CD4-positive, alpha-beta memory T cell (primary cell): Measurements from ENCODE around the gene IKZF1. TPM values are rescaled to one million over a fixed set of nuclear protein-coding genes. Genes with fewer than 3 reads are reported as not detected.

Experiments used
- CTCF ChIA-PET: fragments of 350-600 bp; sonication (Branson Sonifier 250); formaldehyde crosslinking; loops from one replicate; lab custom pipeline; 2021; ENCODE audit warnings: inconsistent platforms; ENCODE audit not compliant: partially characterized antibody; lab: Charles Lee
- POLR2A ChIA-PET: fragments of 350-600 bp; sonication (Branson Sonifier 250); formaldehyde crosslinking; loops from one replicate; lab custom pipeline; 2021; ENCODE audit not compliant: partially characterized antibody; lab: Charles Lee
- DNase-seq, 5 donors: peaks; one replicate each; pipeline versions ENCODE4 v3.0.0 to v3.0.0-alpha.2; 2020 to 2022; ENCODE audit warnings: mixed read lengths in 1 of 5
- H3K27ac ChIP-seq: one replicate; pipeline ENCODE4 v1.7.0; 2013; ENCODE audit warnings: low read depth, low read length
- H3K27me3 ChIP-seq: 2 replicates; pipeline ENCODE4 v1.7.0; 2013; ENCODE audit warnings: mild to moderate bottlenecking, low read length, moderate library complexity; ENCODE audit not compliant: insufficient read depth
- H3K36me3 ChIP-seq: 2 replicates; pipeline ENCODE4 v1.7.0; 2013; ENCODE audit warnings: mild to moderate bottlenecking, low read length, moderate library complexity; ENCODE audit not compliant: insufficient read depth
- H3K4me1 ChIP-seq: 2 replicates; pipeline ENCODE4 v1.7.0; 2013; ENCODE audit warnings: mild to moderate bottlenecking, low read length, moderate library complexity; ENCODE audit not compliant: insufficient read depth
- H3K4me3 ChIP-seq, 2 donors: one replicate each; pipeline ENCODE4 v1.7.0; 2013; ENCODE audit warnings: low read length in 2 of 2, mild to moderate bottlenecking in 1 of 2
- H3K9me3 ChIP-seq, 2 donors: one replicate each; pipeline ENCODE4 v1.7.0; 2013; ENCODE audit warnings: low read length in 2 of 2, control low read depth in 1 of 2; ENCODE audit not compliant: control insufficient read depth in 1 of 2
- H3K27ac Mint-ChIP-seq, 7 donors: one replicate each; pipeline ENCODE4 v1.8.0; 2020 to 2021; ENCODE audit warnings: mixed read lengths in 7 of 7, mild to moderate bottlenecking in 6 of 7, inconsistent platforms in 3 of 7, moderate library complexity in 3 of 7
- H3K27me3 Mint-ChIP-seq, 2 donors: one replicate each; pipeline ENCODE4 v1.8.0; 2020 to 2021; ENCODE audit warnings: mixed read lengths in 2 of 2
- H3K36me3 Mint-ChIP-seq, 2 donors: one replicate each; pipeline ENCODE4 v1.8.0; 2020 to 2021; ENCODE audit warnings: mixed read lengths in 2 of 2, inconsistent platforms in 1 of 2, mild to moderate bottlenecking in 1 of 2
- H3K4me1 Mint-ChIP-seq, 4 donors: one replicate each; pipeline ENCODE4 v1.8.0; 2020 to 2021; ENCODE audit warnings: mixed read lengths in 4 of 4, mild to moderate bottlenecking in 1 of 4
- H3K4me3 Mint-ChIP-seq, 8 donors: one replicate each; pipeline ENCODE4 v1.8.0; 2020 to 2021; ENCODE audit warnings: mixed read lengths in 8 of 8, mild to moderate bottlenecking in 7 of 8, moderate library complexity in 6 of 8, inconsistent platforms in 3 of 8
- H3K9me3 Mint-ChIP-seq, 8 donors: one replicate each; pipeline ENCODE4 v1.8.0; 2020 to 2021; ENCODE audit warnings: mixed read lengths in 8 of 8, mild to moderate bottlenecking in 5 of 8, inconsistent platforms in 3 of 8, moderate library complexity in 1 of 8
- intact Hi-C: fragments of 100-400 bp; cut with micrococcal nuclease; formaldehyde crosslinking; loops from one replicate; pipeline ENCODE4 v1.15.1; 2023
- polyA plus RNA-seq, 2 donors: library from polyadenylated mRNA; unstranded; fragments of 300-500 nt; fragmentation: Illumina TruSeq; gene quantifications; one replicate each; pipeline ENCODE4 v1.2.3, GENCODE V29; 2021
- total RNA-seq, 2 experiments: library from RNA; stranded (reverse); gene quantifications; one replicate each; pipeline ENCODE4 v1.2.3, GENCODE V29; 2021

Gene IKZF1
- total and polyA plus RNA-seq, 4 experiments from 2014 or later, result 116 to 479 (median 381) TPM

DNA sequence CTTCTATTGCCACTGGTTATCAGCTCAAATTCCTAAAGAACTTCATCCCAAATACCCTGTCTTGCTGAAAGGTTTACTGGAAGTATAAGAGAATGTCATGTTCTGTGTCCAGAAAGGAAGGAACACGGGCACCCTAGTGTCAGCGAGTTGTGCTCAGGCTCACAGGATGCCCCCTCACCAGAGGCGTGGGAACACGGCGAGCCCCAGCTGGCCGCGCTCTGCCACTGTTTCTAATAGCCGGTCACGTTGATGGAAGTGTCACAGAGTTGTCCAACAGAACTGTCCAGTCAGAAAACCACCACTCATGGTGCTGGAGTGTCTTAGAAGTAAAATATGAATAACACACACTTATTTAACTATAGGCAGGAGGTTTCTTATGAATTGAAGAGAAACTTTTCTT lies 72.8 kb downstream of the IKZF1 start:
- no peak for DNase-seq
- peaks cover 0 to 1% (median 0%) of the 10 kb centered on the region in 8 donors for H3K9me3 Mint-ChIP-seq
- peaks cover 68 to 99% (median 88%) of the 10 kb centered on the region in 4 donors for H3K4me1 Mint-ChIP-seq
- H3K4me3 ChIP-seq, result no peak overlapping the region
- H3K4me3 Mint-ChIP-seq, result peak overlapping the region in 1 of 8 donors; percentile 33
- peaks cover 95% of the 10 kb centered on the region for H3K4me1 ChIP-seq
- H3K27me3 Mint-ChIP-seq, result no peaks in the 10 kb centered on the region
- peak overlapping the region in 5 of 7 donors; percentile 74 to 87 (median 83) for H3K27ac Mint-ChIP-seq
- H3K27me3 ChIP-seq, result no peaks in the 10 kb centered on the region
- H3K36me3 ChIP-seq, result peaks cover 73% of the 10 kb centered on the region
- ChIA-PET POLR2A (interaction anchor here (1.0 to 2.7 kb wide), 5 partner anchors 10 to 170 kb away, joined by 3 to 11 read pairs (median 5); no protein-coding TSS in a partner anchor), CTCF (interaction anchor here (1.1 to 21.0 kb wide), 7 partner anchors 9 to 285 kb away, joined by 3 to 424 read pairs (median 4); partner anchors contain the start of gene ZPBP)
- peak overlapping the region; percentile 21 for H3K27ac ChIP-seq
- H3K36me3 Mint-ChIP-seq, result peaks cover 75 to 99% of the 10 kb centered on the region in 2 donors
- H3K9me3 ChIP-seq, result no peaks in the 10 kb centered on the region
- intact Hi-C loops, result no loop called here

DNA sequence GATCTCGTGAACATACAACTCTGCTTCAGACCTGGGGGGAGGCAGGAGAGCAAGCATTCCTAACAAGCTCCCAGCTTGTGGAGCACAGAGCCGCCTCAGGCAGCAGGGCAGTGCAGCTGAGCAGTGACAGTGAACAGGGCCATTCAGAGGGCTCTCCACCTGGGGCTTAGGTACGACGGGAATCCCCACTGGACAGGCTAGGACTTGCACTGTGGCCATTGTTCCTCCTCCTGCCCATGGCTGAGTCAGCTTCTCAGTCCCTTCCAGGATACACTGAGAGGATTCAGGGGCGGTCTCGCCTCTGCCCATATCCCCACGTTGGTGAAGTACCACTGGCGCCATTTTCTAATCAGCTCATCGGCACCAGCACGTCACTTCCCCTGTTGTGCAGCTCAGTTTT lies 74.6 kb downstream of the IKZF1 start:
- DNase-seq, result no peak
- POLR2A ChIA-PET, result interaction anchor here (0.7 to 4.2 kb wide), 4 partner anchors 14 to 74 kb away, joined by 3 to 22 read pairs (median 4); partner anchors contain the start of gene IKZF1
- H3K36me3 ChIP-seq, result peaks cover 76% of the 10 kb centered on the region
- Mint-ChIP-seq H3K4me3 (peak overlapping the region in 4 of 8 donors; percentile 17 to 46 (median 24)), H3K9me3 (peaks cover 0 to 1% (median 0%) of the 10 kb centered on the region in 8 donors), H3K27me3 (no peaks in the 10 kb centered on the region), H3K36me3 (peaks cover 83 to 98% of the 10 kb centered on the region in 2 donors), H3K27ac (peak overlapping the region in 6 of 7 donors; percentile 77 to 89 (median 87)), H3K4me1 (peaks cover 66 to 99% (median 86%) of the 10 kb centered on the region in 4 donors)
- no peaks in the 10 kb centered on the region for H3K27me3 ChIP-seq
- intact Hi-C loops, result loop anchor here (2.0 kb wide), 1 partner anchor 14 kb away; no protein-coding TSS in a partner anchor
- H3K4me3 ChIP-seq, result no peak overlapping the region
- CTCF ChIA-PET, result interaction anchor here (1.0 to 2.6 kb wide), 5 partner anchors 10 to 286 kb away, joined by 3 to 14 read pairs (median 5); partner anchors contain the start of gene ZPBP
- H3K27ac ChIP-seq, result peak overlapping the region; percentile 18
- peaks cover 94% of the 10 kb centered on the region for H3K4me1 ChIP-seq
- H3K9me3 ChIP-seq, result no peaks in the 10 kb centered on the region

DNA sequence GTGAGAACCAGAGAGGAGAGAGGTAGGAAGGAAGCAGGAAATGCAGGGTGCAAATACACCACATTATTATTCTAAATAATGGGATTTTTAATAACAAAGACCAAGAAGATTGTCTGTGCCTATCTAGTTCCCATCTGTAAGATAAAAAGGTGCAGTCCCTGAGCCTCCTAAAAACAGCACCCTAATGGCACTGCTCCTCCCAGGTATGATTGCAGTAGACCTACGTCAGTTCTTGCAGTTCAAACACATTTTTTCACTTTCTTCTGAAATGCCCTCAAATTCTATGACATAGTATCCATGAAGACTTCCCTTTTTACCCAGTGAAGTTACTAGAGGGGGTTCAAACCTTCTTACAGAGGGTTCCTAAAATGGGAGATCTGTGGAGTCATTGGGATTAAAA lies 75.0 kb downstream of the IKZF1 start:
- Mint-ChIP-seq H3K36me3 (peaks cover 84 to 98% of the 10 kb centered on the region in 2 donors), H3K4me3 (peak overlapping the region in 3 of 8 donors; percentile 12 to 46 (median 26)), H3K27me3 (no peaks in the 10 kb centered on the region), H3K27ac (peak overlapping the region in 6 of 7 donors; percentile 77 to 89 (median 86)), H3K4me1 (peaks cover 65 to 99% (median 85%) of the 10 kb centered on the region in 4 donors), H3K9me3 (peaks cover 0 to 1% (median 0%) of the 10 kb centered on the region in 8 donors)
- POLR2A ChIA-PET, result interaction anchor here (0.7 to 4.2 kb wide), 4 partner anchors 14 to 72 kb away, joined by 3 to 22 read pairs (median 4); no protein-coding TSS in a partner anchor
- no peaks in the 10 kb centered on the region for H3K9me3 ChIP-seq
- peaks cover 79% of the 10 kb centered on the region for H3K36me3 ChIP-seq
- no peaks in the 10 kb centered on the region for H3K27me3 ChIP-seq
- peaks cover 94% of the 10 kb centered on the region for H3K4me1 ChIP-seq
- DNase-seq, result no peak
- CTCF ChIA-PET, result interaction anchor here (1.4 to 2.6 kb wide), 3 partner anchors 11 to 174 kb away, joined by 5 to 14 read pairs (median 11); no protein-coding TSS in a partner anchor
- H3K27ac ChIP-seq, result peak overlapping the region; percentile 18
- no peak overlapping the region for H3K4me3 ChIP-seq
- intact Hi-C loops, result loop anchor here (2.0 kb wide), 1 partner anchor 13 kb away; no protein-coding TSS in a partner anchor

DNA sequence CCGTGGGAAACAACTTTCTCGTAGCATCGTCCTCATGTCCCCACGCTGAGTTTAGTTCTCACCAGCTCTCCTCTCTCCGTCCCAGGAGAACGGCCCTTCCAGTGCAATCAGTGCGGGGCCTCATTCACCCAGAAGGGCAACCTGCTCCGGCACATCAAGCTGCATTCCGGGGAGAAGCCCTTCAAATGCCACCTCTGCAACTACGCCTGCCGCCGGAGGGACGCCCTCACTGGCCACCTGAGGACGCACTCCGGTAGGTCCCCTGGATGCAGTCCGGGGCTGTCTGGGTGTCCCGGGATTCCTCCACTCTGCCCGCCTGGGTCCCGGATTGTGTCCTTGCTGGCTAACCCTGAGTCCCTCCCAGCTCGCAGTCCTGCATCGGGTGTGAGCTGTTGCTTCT lies 77.9 kb downstream of the IKZF1 start:
- Mint-ChIP-seq H3K4me3 (no peak overlapping the region), H3K4me1 (peaks cover 58 to 87% (median 76%) of the 10 kb centered on the region in 4 donors), H3K27ac (peak overlapping the region in 4 of 7 donors; percentile 43 to 84 (median 66)), H3K36me3 (peaks cover 77 to 96% of the 10 kb centered on the region in 2 donors), H3K9me3 (peaks cover 0 to 1% (median 0%) of the 10 kb centered on the region in 8 donors), H3K27me3 (no peaks in the 10 kb centered on the region)
- Histone ChIP-seq H3K27me3 (no peaks in the 10 kb centered on the region), H3K9me3 (no peaks in the 10 kb centered on the region), H3K4me3 (no peak overlapping the region), H3K36me3 (peaks cover 84% of the 10 kb centered on the region), H3K4me1 (peaks cover 84% of the 10 kb centered on the region), H3K27ac (no peak overlapping the region)
- no peak for DNase-seq
- CTCF ChIA-PET, result interaction anchor here (1.0 to 1.1 kb wide), 2 partner anchors 72 to 177 kb away, joined by 3 to 4 read pairs; no protein-coding TSS in a partner anchor
- intact Hi-C loops, result no loop called here
- POLR2A ChIA-PET, result interaction anchor here (0.8 to 4.2 kb wide), 5 partner anchors 9 to 162 kb away, joined by 3 to 22 read pairs (median 3); no protein-coding TSS in a partner anchor

DNA sequence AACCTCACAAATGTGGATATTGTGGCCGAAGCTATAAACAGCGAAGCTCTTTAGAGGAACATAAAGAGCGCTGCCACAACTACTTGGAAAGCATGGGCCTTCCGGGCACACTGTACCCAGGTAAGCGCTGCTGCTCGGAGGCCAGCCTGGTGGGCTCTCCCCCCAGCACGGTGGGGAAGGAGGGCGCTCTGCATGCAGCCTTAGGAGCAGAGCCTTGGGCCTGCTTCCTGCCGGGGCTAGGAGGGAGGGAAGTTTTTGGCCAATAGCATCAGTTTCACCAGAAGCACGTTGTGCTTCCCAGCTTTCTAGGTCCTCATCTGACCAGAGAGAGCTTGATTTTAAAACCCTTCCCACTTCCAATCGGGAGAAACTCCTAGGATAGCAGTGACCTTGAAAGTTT lies 82.8 kb downstream of the IKZF1 start:
- Mint-ChIP-seq H3K36me3 (peaks cover 79 to 93% of the 10 kb centered on the region in 2 donors), H3K9me3 (peaks cover 0 to 3% (median 0%) of the 10 kb centered on the region in 8 donors), H3K4me1 (peaks cover 60 to 85% (median 75%) of the 10 kb centered on the region in 4 donors), H3K4me3 (peak overlapping the region in 1 of 8 donors; percentile 41), H3K27me3 (no peaks in the 10 kb centered on the region), H3K27ac (peak overlapping the region in 3 of 7 donors; percentile 42 to 60 (median 57))
- DNase-seq, result no peak
- Histone ChIP-seq H3K27ac (no peak overlapping the region), H3K27me3 (no peaks in the 10 kb centered on the region), H3K36me3 (peaks cover 94% of the 10 kb centered on the region), H3K4me3 (no peak overlapping the region), H3K4me1 (peaks cover 87% of the 10 kb centered on the region), H3K9me3 (no peaks in the 10 kb centered on the region)
- intact Hi-C loops, result no loop called here
- ChIA-PET CTCF (interaction anchor here (2.7 kb wide), 1 partner anchor 31 kb away, joined by 13 read pairs; no protein-coding TSS in a partner anchor), POLR2A (interaction anchor here (1.2 kb wide), 1 partner anchor 14 kb away, joined by 3 read pairs; no protein-coding TSS in a partner anchor)

DNA sequence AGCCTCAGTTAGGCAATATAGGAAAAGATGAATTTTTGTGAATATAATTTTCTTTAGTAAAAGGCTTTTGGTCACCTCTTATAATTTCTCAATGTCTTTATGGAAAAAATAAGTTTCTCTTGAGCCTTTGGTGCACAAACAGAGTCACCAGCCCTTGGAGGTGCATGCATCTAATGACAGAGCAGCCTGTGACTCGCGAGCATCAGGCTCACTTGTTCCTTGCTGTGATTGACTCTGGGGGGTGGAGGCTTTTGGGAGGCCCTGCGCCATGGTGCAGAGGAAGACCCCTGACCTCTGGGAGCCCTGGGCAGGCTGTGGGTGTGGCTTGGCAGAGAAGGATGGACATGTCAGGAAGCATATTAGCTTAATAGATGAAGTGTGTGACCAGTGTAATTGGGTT lies 85.4 kb downstream of the IKZF1 start:
- peaks cover 73 to 92% of the 10 kb centered on the region in 2 donors for H3K36me3 Mint-ChIP-seq
- no peak for DNase-seq

More for the DNA sequence above, 85.4 kb downstream of the IKZF1 start:
- H3K36me3 ChIP-seq, result peaks cover 87% of the 10 kb centered on the region
- H3K4me1 Mint-ChIP-seq, result peaks cover 68 to 88% (median 76%) of the 10 kb centered on the region in 4 donors
- POLR2A ChIA-PET, result interaction anchor here (1.6 kb wide), 1 partner anchor 23 kb away, joined by 4 read pairs; no protein-coding TSS in a partner anchor
- H3K9me3 ChIP-seq, result no peaks in the 10 kb centered on the region
- CTCF ChIA-PET, result interaction anchor here (1.9 kb wide), 1 partner anchor 185 kb away, joined by 4 read pairs; no protein-coding TSS in a partner anchor
- H3K27me3 ChIP-seq, result no peaks in the 10 kb centered on the region
- H3K27ac ChIP-seq, result peak overlapping the region; percentile 60
- intact Hi-C loops, result no loop called here
- peaks cover 0 to 5% (median 0%) of the 10 kb centered on the region in 8 donors for H3K9me3 Mint-ChIP-seq
- peaks cover 89% of the 10 kb centered on the region for H3K4me1 ChIP-seq
- H3K4me3 ChIP-seq, result no peak overlapping the region
- H3K4me3 Mint-ChIP-seq, result peak overlapping the region in 3 of 8 donors; percentile 11 to 27 (median 25)
- no peaks in the 10 kb centered on the region for H3K27me3 Mint-ChIP-seq
- peak overlapping the region; percentile 61 to 97 (median 88) for H3K27ac Mint-ChIP-seq
